Body of pancreas (tissue), 4 donors: Measurements from ENCODE around the gene MEGF10.

ENCODE experiments used
- CTCF ChIP-seq, 7 experiments: fragments of 450-650 bp in 4 of 7; fragments of 200-600 bp in 3 of 7; sonication (generic) in 3 of 7; IDR thresholded peaks; one replicate each; pipeline ENCODE4 v1.5.1; 2016 to 2019; ENCODE audit warnings: antibody characterized with exemption in 7 of 7
- POLR2A ChIP-seq, 3 donors: fragments of 450-650 bp; IDR thresholded peaks; one replicate each; pipeline ENCODE4 v1.6.1; 2016; ENCODE audit warnings: antibody characterized with exemption in 3 of 3, mild to moderate bottlenecking in 2 of 3

DNA sequence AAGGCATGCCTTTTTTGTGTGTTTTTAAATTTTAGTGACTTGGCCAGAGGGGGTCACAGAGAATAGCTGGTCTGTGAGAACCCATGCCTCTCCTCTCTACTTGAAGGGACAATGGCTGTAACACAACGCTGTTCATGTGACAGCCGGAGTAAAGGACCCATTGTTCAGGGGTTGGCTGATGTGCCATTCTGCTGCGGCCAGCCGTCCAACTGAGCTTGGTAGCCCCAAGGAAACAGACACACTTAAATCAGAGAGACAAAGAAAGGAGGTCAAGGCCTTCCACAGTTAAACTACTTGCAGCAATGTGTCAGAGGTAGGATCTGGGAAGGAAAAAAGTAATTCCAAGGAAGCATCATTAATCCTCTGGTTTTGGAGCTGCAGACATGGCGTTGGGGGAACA, 8.1 kb downstream of the MEGF10 start:
- TF ChIP-seq CTCF (IDR thresholded peaks at IDR 0.05): no peak
- TF ChIP-seq POLR2A (IDR thresholded peaks at IDR 0.05): no peak
